Upper lobe of right lung (tissue), 1 donor: Measurements from ENCODE around the gene LRMDA. TPM values are rescaled to one million over a fixed set of nuclear protein-coding genes. Genes with fewer than 3 reads are reported as not detected.

Experiments used
- ATAC-seq: fragments of 200-7000 bp; cut with Tn5 transposase; one replicate; pipeline ENCODE4 v1.9.1; 2020; ENCODE audit warnings: mild to moderate bottlenecking, moderate library complexity
- DNase-seq: peaks from one replicate; pipeline ENCODE4 v3.0.0-alpha.2; 2020
- H3K27ac ChIP-seq: fragments of 200-600 bp; one replicate; pipeline ENCODE4 v1.8.0; 2022
- H3K27me3 ChIP-seq: fragments of 200-600 bp; one replicate; pipeline ENCODE4 v1.8.0; 2022; ENCODE audit warnings: mild to moderate bottlenecking
- H3K36me3 ChIP-seq: fragments of 200-600 bp; one replicate; pipeline ENCODE4 v1.8.0; 2022
- H3K4me1 ChIP-seq: fragments of 200-600 bp; one replicate; pipeline ENCODE4 v1.8.0; 2022
- H3K4me3 ChIP-seq: fragments of 200-600 bp; one replicate; pipeline ENCODE4 v1.8.0; 2022; ENCODE audit warnings: mild to moderate bottlenecking
- H3K9me3 ChIP-seq: fragments of 200-600 bp; one replicate; pipeline ENCODE4 v1.8.0; 2022
- intact Hi-C: fragments of 100-400 bp; cut with DNase I; formaldehyde crosslinking; loops from one replicate; pipeline ENCODE4 v1.11.0; 2022
- total RNA-seq: library from RNA; stranded (reverse); fragmentation: NEBNext Ultra II Directional; extraction: Animal tissue kit (Norgen Biotek cat#: 25700); gene quantifications from one replicate; pipeline ENCODE4 v1.2.1, GENCODE V29; 2021
- TF ChIP-seq, protein P1 (sequence below): fragments of 200-600 bp; IDR thresholded peaks from one replicate; pipeline ENCODE4 v1.8.0; 2022; ENCODE audit warnings: antibody characterized with exemption
- donor health status: DM: no; HTN: yes; CAD: no; lungs with severe emphysema.

The LRMDA gene
- total RNA-seq, 1 donor from 2014 or later: 20.0 TPM

DNA sequence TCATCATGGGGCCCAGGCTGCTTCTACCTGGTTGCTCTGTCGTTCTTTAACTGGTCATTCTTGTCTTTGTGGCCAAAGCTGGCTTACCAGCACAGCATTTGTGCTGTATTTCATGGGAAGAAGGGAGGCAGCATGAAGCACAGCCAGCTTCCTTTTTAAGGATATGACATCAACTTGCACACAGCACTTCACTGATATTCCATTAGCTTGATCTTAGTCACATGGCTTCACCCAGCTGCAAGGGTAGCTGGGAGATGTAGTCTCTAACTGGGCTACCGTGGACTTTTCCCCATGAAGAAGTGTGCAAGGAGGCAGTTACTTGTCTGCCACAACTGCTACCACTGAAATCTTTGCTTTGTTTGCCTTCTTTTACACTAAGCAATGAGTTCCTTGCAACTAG lies 525.2 kb downstream of the LRMDA start:
- intact Hi-C loops: no loop called here
- Histone ChIP-seq H3K9me3 (no peaks in the 10 kb centered on the region), H3K36me3 (no peaks in the 10 kb centered on the region), H3K4me3 (no peak overlapping the region), H3K4me1 (peaks cover 5% of the 10 kb centered on the region), H3K27me3 (no peaks in the 10 kb centered on the region), H3K27ac (no peak overlapping the region)
- TF ChIP-seq, protein P1, sequence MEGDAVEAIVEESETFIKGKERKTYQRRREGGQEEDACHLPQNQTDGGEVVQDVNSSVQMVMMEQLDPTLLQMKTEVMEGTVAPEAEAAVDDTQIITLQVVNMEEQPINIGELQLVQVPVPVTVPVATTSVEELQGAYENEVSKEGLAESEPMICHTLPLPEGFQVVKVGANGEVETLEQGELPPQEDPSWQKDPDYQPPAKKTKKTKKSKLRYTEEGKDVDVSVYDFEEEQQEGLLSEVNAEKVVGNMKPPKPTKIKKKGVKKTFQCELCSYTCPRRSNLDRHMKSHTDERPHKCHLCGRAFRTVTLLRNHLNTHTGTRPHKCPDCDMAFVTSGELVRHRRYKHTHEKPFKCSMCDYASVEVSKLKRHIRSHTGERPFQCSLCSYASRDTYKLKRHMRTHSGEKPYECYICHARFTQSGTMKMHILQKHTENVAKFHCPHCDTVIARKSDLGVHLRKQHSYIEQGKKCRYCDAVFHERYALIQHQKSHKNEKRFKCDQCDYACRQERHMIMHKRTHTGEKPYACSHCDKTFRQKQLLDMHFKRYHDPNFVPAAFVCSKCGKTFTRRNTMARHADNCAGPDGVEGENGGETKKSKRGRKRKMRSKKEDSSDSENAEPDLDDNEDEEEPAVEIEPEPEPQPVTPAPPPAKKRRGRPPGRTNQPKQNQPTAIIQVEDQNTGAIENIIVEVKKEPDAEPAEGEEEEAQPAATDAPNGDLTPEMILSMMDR: no peak
- no peak for DNase-seq
- peak; percentile 52 for ATAC-seq

DNA sequence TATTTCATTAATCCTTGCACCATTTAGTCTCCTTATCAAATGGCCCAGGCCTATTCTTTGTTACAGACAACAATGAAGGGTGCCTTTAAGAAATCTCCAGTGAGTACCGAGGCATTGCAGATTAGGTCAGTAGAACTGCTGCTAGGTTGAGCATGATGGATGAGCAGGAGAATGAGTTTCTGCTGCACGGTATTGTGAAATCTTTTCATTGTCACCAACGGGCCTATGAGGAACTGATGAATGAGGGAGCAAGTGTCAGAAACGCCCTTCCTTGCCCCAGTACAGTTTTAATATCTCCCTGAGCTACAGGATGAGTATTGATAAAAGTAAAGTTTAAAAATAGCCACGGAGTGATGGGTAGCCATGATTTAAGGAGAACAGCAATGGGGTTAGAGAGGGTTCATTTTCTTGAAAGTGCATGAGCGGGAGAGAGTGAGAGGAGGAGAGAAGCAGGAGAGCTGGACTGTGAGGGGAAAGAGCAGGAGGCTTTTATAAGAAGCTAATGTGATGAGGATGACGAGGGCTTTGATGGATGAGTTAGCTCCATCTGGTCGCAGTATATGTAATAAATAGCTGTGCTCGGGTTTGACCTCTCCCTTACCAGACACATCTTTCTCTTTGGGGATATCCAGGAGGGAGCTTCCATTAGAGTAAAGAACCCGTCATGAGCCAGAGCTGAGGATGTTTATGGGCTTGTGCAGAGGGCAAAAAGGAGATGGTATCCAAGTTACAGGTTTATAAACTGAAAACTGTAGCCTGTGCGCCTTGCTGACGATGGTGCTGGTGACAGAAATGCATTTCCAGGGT lies 526.1 kb downstream of the LRMDA start:
- Histone ChIP-seq H3K36me3 (no peaks in the 10 kb centered on the region), H3K27ac (no peak overlapping the region), H3K9me3 (no peaks in the 10 kb centered on the region), H3K4me3 (no peak overlapping the region), H3K27me3 (no peaks in the 10 kb centered on the region), H3K4me1 (peaks cover 5% of the 10 kb centered on the region)
- intact Hi-C loops: no loop called here
- ATAC-seq: peak; percentile 31
- TF ChIP-seq, protein P1: no peak
- DNase-seq: no peak

GRCh38 chr10:75959209-75959608 lies 527.8 kb downstream of the LRMDA start:
- intact Hi-C loops: no loop called here
- no peaks in the 10 kb centered on the region for H3K9me3 ChIP-seq
- H3K36me3 ChIP-seq: no peaks in the 10 kb centered on the region
- no peaks in the 10 kb centered on the region for H3K27me3 ChIP-seq
- H3K4me3 ChIP-seq: no peak overlapping the region
- H3K27ac ChIP-seq: no peak overlapping the region
- ATAC-seq: peak; percentile 53
- TF ChIP-seq, protein P1: no peak
- no peak for DNase-seq
- peaks cover 5% of the 10 kb centered on the region for H3K4me1 ChIP-seq

- H3K27me3 ChIP-seq: no peaks in the 10 kb centered on the region
- H3K9me3 ChIP-seq: no peaks in the 10 kb centered on the region
- ATAC-seq (no peak), DNase-seq (no peak)
- H3K4me1 ChIP-seq: peaks cover 5% of the 10 kb centered on the region
- intact Hi-C loops: no loop called here
- no peak overlapping the region for H3K27ac ChIP-seq
- H3K4me3 ChIP-seq: no peak overlapping the region
- no peaks in the 10 kb centered on the region for H3K36me3 ChIP-seq
- TF ChIP-seq, protein P1: no peak
Observed at GRCh38 chr10:75959912-75960311, 528.5 kb downstream of the LRMDA start.

GRCh38 chr10:75962395-75963061 lies 531.1 kb downstream of the LRMDA start:
- Histone ChIP-seq H3K27ac (no peak overlapping the region), H3K4me3 (no peak overlapping the region), H3K4me1 (no peaks in the 10 kb centered on the region), H3K36me3 (no peaks in the 10 kb centered on the region), H3K9me3 (no peaks in the 10 kb centered on the region), H3K27me3 (no peaks in the 10 kb centered on the region)
- TF ChIP-seq, protein P1: no peak
- intact Hi-C loops: no loop called here
- no peak for DNase-seq
- no peak for ATAC-seq
